GM23248 (cell line): Measurements from ENCODE around the gene C1orf122.

Experiments
- EZH2 ChIP-seq: fragments of 200-600 bp; sonication (generic); IDR thresholded peaks from 2 replicates; pipeline ENCODE4 v1.6.1; 2018; ENCODE audit warnings: antibody characterized with exemption, mild to moderate bottlenecking; ENCODE audit not compliant: insufficient read depth, poor library complexity, severe bottlenecking
- EZH2phosphoT487 ChIP-seq: fragments of 200-600 bp; sonication (generic); IDR thresholded peaks from 2 replicates; pipeline ENCODE4 v1.6.1; 2018; ENCODE audit warnings: antibody characterized with exemption, moderate library complexity, mild to moderate bottlenecking, low read depth; ENCODE audit not compliant: insufficient read depth

DNA sequence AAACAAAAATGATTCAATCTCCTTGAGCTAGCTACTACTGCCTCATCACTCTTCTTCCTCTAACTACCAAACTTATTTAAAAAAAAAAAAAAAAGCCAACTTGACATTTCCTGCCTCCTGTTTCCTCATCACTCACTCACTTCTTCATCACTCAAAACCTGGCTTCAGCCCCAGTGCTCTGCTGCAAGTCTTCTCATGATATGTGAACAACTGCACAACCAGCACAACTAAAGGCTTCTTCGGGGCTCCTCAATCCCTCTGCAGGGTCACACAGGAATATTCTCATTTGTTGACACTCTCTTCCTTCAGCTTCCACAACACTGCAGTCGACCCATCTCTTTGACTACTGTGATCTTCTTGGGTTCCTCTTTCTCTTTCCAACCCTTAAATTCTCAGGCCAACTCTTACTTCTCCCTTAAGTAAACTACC, 44.2 kb downstream of the C1orf122 start:
- no peak for TF ChIP-seq EZH2
- TF ChIP-seq EZH2phosphoT487, result no peak
